Adrenal gland (tissue), 12 donors: ENCODE measurements around the gene BPI. TPM values are rescaled to one million over a fixed set of nuclear protein-coding genes. Genes with fewer than 3 reads are reported as not detected.
"Not testable (repeated sequence)": the region's sequence is repeated elsewhere in the genome, so short reads cannot be mapped to it uniquely, and the experiment has no call there.

Source experiments
- DNase-seq, 7 donors: peaks; one replicate each; pipeline ENCODE4 v3.0.0-alpha.2; 2019 to 2020
- H3K27ac ChIP-seq, 5 donors: fragments of 200-600 bp; sonication (generic) in 4 of 5; 1 replicate in 3 of 5; 2 replicates in 2 of 5; pipeline versions ENCODE4 v1.5.1 to v1.8.0; 2016 to 2020; ENCODE audit warnings: mild to moderate bottlenecking in 1 of 5
- H3K27me3 ChIP-seq: fragments of 200-600 bp; 2 replicates; pipeline ENCODE4 v1.8.0; 2021
- H3K36me3 ChIP-seq, 2 donors: fragments of 200-600 bp; replicated peaks in 1 of 2; 1 replicate in 1 of 2; 2 replicates in 1 of 2; pipeline versions ENCODE4 v1.5.1 to v1.8.0; 2018 to 2022
- H3K4me1 ChIP-seq, 2 donors: fragments of 200-600 bp; replicated peaks in 1 of 2; 1 replicate in 1 of 2; 2 replicates in 1 of 2; pipeline versions ENCODE4 v1.5.1 to v1.8.0; 2018 to 2021
- H3K4me3 ChIP-seq, 4 donors: fragments of 200-600 bp; sonication (generic) in 3 of 4; one replicate each; pipeline ENCODE4 v1.5.1; 2016 to 2018
- H3K9me3 ChIP-seq, 3 donors: fragments of 200-600 bp; sonication (generic) in 1 of 3; replicated peaks in 1 of 3; 1 replicate in 2 of 3; 2 replicates in 1 of 3; pipeline versions ENCODE4 v1.5.1 to v1.8.0; 2016 to 2021
- POLR2A ChIP-seq, 2 donors: fragments of 450-650 bp; IDR thresholded peaks; one replicate each; pipeline ENCODE4 v1.6.1; 2017; ENCODE audit warnings: antibody characterized with exemption in 2 of 2, mild to moderate bottlenecking in 2 of 2, moderate library complexity in 1 of 2
- WGBS, 4 donors: extraction: QIAGEN DNeasy Blood & Tissue Kit in 2 of 4; methylation state at CpG; one replicate each; pipeline versions ENCODE4 v1.1.5 to v1.1.7; 2013 to 2017; 5-methylcytosine and 5-hydroxymethylcytosine counted together
- intact Hi-C, 2 donors: fragments of 100-400 bp; cut with DNase I; formaldehyde crosslinking; loops; one replicate each; pipeline versions ENCODE4 v1.14.1 to v1.15.0; 2022 to 2023
- polyA plus RNA-seq, 3 donors: library from polyadenylated mRNA; stranded (reverse); fragments of 200-250 nt in 2 of 3; fragments of 350-450 nt in 1 of 3; fragmentation: Illumina TruSeq in 1 of 3; extraction: RNeasy Lipid Tissue Mini Kit (QIAGEN cat#74804) in 1 of 3; gene quantifications; one replicate each; pipeline ENCODE4 v1.2.3, GENCODE V29; 2013 to 2014
- total RNA-seq, 9 donors: library from RNA; depleted of rRNA in 4 of 9; stranded (reverse); fragments of >200 nt in 4 of 9; fragments of 120-200 nt in 1 of 9; fragmentation: NEBNext Ultra II Directional in 1 of 9; extraction: Animal tissue kit (Norgen Biotek cat#: 25700) in 1 of 9; gene quantifications; one replicate each; pipeline versions ENCODE4 v1.1.0 to v1.2.4, GENCODE V29; 2013 to 2023
- TF ChIP-seq, protein P1 (sequence below), 6 experiments: fragments of 450-650 bp in 4 of 6; fragments of 200-600 bp in 2 of 6; sonication (generic) in 1 of 6; IDR thresholded peaks; 1 replicate in 5 of 6; 2 replicates in 1 of 6; pipeline versions ENCODE4 v1.5.1 to v1.8.0; 2016 to 2021; ENCODE audit warnings: antibody characterized with exemption in 6 of 6, mild to moderate bottlenecking in 2 of 6, moderate library complexity in 1 of 6
- donor health status: healthy with polysubstance abuse.
- donor health status: Bipolar disorder and iron deficiency.
- donor health status: DM: yes; HTN: yes; CAD: no.
- donor health status: DM: no; HTN: no; CAD: no.
- donor health status: DM: no; HTN: no; CAD: no.
- donor health status: DM: yes; HTN: yes; CAD: no.

The BPI gene
- total and polyA plus RNA-seq, 12 donors: 0.13 to 0.74 (median 0.21) TPM; not detected in 2

DNA sequence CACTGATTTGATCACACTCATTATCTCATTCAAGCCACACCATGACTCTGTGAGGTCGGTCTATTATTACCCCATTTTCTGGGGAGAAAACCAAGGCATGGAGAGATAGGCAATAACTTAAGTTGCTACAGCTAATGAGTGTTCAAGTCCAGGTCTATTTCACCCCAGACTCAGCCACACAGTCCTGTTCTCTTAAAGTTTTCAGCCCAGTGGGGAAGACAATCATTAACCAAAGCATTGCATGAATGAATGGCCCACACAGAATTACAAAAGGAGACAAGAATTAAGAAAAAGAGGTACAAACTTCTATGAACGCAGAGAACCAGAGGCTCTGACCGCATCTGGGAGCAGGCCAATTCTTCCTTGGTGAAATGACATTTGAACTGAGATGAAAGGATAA lies 7.1 kb downstream of the BPI start:
- no peaks in the 10 kb centered on the region for H3K4me1 ChIP-seq
- no peaks in the 10 kb centered on the region for H3K36me3 ChIP-seq
- no peaks in the 10 kb centered on the region for H3K9me3 ChIP-seq
- 81 to 90% (median 86%) methylated on average over 3 of the region's 3 CpGs for WGBS, 4 donors
- no peaks in the 10 kb centered on the region for H3K27me3 ChIP-seq
- no peak overlapping the region for H3K27ac ChIP-seq
- intact Hi-C loops: no loop called here
- no peak for DNase-seq
- TF ChIP-seq, protein P1, sequence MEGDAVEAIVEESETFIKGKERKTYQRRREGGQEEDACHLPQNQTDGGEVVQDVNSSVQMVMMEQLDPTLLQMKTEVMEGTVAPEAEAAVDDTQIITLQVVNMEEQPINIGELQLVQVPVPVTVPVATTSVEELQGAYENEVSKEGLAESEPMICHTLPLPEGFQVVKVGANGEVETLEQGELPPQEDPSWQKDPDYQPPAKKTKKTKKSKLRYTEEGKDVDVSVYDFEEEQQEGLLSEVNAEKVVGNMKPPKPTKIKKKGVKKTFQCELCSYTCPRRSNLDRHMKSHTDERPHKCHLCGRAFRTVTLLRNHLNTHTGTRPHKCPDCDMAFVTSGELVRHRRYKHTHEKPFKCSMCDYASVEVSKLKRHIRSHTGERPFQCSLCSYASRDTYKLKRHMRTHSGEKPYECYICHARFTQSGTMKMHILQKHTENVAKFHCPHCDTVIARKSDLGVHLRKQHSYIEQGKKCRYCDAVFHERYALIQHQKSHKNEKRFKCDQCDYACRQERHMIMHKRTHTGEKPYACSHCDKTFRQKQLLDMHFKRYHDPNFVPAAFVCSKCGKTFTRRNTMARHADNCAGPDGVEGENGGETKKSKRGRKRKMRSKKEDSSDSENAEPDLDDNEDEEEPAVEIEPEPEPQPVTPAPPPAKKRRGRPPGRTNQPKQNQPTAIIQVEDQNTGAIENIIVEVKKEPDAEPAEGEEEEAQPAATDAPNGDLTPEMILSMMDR (IDR thresholded peaks at IDR 0.05): no peak
- no peak for TF ChIP-seq POLR2A (IDR thresholded peaks at IDR 0.05)
- H3K4me3 ChIP-seq: no peak overlapping the region

DNA sequence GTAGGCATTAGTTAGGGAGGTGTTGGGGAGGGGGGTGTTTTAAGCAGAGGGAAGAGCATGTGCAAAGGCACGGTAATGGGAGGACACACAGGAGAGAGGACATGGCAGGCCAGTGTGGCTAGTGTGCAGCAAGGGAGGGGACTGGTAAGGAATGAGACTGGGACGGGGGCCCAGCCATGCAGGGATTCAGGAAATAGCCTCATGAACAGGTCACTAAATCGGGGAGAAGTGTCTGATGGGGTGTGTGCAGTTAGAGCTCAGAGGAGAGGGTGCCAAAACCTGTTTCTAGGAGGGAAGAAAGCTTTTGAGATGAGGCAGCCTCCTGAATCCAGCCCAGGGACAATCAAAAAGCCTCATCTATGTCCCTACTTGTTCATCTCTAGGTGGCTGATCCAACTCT lies 7.5 kb downstream of the BPI start:
- DNase-seq: no peak
- H3K9me3 ChIP-seq: no peaks in the 10 kb centered on the region
- no peaks in the 10 kb centered on the region for H3K4me1 ChIP-seq
- H3K27me3 ChIP-seq: no peaks in the 10 kb centered on the region
- no peak overlapping the region for H3K27ac ChIP-seq
- WGBS, 4 donors: 54 to 72% (median 68%) methylated on average over 3 of the region's 3 CpGs
- TF ChIP-seq, protein P1 (IDR thresholded peaks at IDR 0.05): no peak
- no peak for TF ChIP-seq POLR2A (IDR thresholded peaks at IDR 0.05)
- intact Hi-C loops: no loop called here
- no peaks in the 10 kb centered on the region for H3K36me3 ChIP-seq
- no peak overlapping the region for H3K4me3 ChIP-seq

DNA sequence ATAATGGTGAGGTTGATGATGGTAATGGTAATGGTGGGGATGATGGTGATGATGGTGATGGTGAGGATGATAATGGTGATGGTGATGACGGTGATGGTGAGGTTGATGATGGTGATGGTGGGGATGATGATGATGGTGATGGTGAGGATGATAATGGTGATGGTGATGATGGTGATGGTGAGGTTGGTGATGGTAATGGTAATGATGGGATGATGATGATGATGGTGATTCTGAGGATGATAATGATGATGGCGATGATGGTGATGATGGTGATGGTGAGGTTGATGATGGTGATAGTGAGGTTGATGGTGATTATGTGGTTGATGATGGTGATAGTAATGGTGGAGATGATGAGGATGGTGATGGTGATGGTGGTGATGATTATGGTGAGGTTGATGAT lies 9.7 kb downstream of the BPI start:
- TF ChIP-seq, protein P1 (IDR thresholded peaks at IDR 0.05): no peak
- no peak for TF ChIP-seq POLR2A (IDR thresholded peaks at IDR 0.05)
- Histone ChIP-seq H3K36me3 (no peaks in the 10 kb centered on the region), H3K4me3 (no peak overlapping the region), H3K27me3 (no peaks in the 10 kb centered on the region), H3K9me3 (no peaks in the 10 kb centered on the region), H3K27ac (no peak overlapping the region), H3K4me1 (no peaks in the 10 kb centered on the region)
- no peak for DNase-seq
- intact Hi-C loops: no loop called here
- 82 to 98% (median 96%) methylated on average over 2 of the region's 2 CpGs for WGBS, 4 donors

DNA sequence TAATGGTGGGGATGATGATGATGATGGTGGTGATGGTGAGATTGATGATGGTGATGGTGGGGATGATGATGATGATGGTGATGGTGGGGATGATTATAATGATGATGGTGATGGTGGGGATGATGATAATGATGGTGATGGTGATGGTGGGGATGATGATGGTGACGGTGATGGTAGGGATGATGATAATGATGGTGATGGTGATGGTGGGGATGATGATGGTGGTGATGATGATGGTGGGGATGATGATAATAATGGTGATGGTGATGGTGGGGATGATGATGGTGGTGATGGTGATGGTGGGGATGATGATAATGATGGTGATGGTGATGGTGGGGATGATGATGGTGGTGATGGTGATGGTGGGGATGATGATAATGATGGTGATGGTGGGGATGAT lies 10.4 kb downstream of the BPI start:
- 85 to 98% (median 89%) methylated on average over 1 of the region's 1 CpG for WGBS, 4 donors
- H3K4me1 ChIP-seq, H3K27ac ChIP-seq, H3K27me3 ChIP-seq, H3K4me3 ChIP-seq, H3K9me3 ChIP-seq, intact Hi-C loops, H3K36me3 ChIP-seq, DNase-seq: not testable (repeated sequence)

DNA sequence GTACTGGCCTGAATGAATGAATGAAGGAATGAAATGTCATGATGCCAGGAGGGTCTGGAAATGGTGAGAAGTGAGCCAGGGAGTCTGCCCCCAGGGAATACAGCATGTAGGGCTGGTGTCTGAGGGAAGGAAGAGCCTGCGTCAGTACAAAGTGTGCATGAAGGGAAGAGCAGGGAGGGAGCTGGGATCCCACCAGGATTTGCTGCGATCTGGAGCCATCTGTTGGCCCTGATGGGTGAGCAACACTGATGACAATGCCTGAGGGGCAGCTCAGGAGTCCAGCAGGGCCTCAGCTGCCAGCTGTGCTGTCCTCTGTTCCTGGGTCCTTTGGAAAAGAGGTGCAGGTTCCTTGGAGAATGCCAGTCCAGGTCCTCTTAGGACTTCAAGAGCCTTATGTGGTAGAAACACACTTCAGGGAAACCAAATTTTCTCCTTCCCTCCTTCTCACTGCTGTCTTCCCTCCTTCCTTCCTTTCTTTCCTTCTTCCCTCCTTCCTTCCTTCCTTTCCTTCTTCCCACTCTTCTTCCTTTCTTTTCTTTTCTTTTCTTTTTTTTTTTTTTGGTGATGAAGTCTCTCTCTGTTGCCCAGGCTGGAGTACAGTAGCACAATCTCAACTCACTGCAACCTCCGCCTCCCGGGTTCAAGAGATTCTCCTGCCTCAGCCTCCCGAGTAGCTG lies 11.5 kb downstream of the BPI start:
- no peaks in the 10 kb centered on the region for H3K36me3 ChIP-seq
- DNase-seq: no peak
- H3K4me3 ChIP-seq: no peak overlapping the region
- TF ChIP-seq, protein P1 (IDR thresholded peaks at IDR 0.05): no peak
- no peak for TF ChIP-seq POLR2A (IDR thresholded peaks at IDR 0.05)
- WGBS, 4 donors: 66 to 72% (median 68%) methylated on average over 4 to 5 of the region's 5 CpGs
- no peaks in the 10 kb centered on the region for H3K4me1 ChIP-seq
- no peaks in the 10 kb centered on the region for H3K27me3 ChIP-seq
- intact Hi-C loops: no loop called here
- no peak overlapping the region for H3K27ac ChIP-seq
- no peaks in the 10 kb centered on the region for H3K9me3 ChIP-seq
